Sigmoid colon (tissue), 7 donors: ENCODE results near the gene CLN6. TPM values are rescaled to one million over a fixed set of nuclear protein-coding genes. Genes with fewer than 3 reads are reported as not detected.
A peak's percentile ranks its signal among the peaks of the same experiment; 100 is the strongest.
"Not testable (repeated sequence)": the region's sequence is repeated elsewhere in the genome, so short reads cannot be mapped to it uniquely, and the experiment has no call there.

Experiments used
- DNase-seq: peaks from one replicate; pipeline ENCODE4 v3.0.0-alpha.2; 2019
- H3K27ac ChIP-seq, 4 donors: fragments of 200-600 bp; sonication (generic); one replicate each; pipeline ENCODE4 v1.5.1; 2016 to 2019; ENCODE audit warnings: mild to moderate bottlenecking in 1 of 4
- H3K27me3 ChIP-seq, 3 donors: fragments of 200-600 bp; sonication (generic); one replicate each; pipeline ENCODE4 v1.5.1; 2019; ENCODE audit warnings: mild to moderate bottlenecking in 1 of 3
- H3K36me3 ChIP-seq, 4 donors: fragments of 200-600 bp; sonication (generic); one replicate each; pipeline ENCODE4 v1.5.1; 2016 to 2019
- H3K4me1 ChIP-seq, 4 donors: fragments of 200-600 bp; sonication (generic); one replicate each; pipeline ENCODE4 v1.5.1; 2017 to 2019
- H3K4me3 ChIP-seq, 4 donors: fragments of 200-600 bp; sonication (generic); one replicate each; pipeline ENCODE4 v1.5.1; 2017 to 2019; ENCODE audit warnings: mild to moderate bottlenecking in 2 of 4, moderate library complexity in 1 of 4
- H3K9me3 ChIP-seq, 4 donors: fragments of 200-600 bp in 3 of 4; sonication (generic) in 3 of 4; one replicate each; pipeline versions ENCODE4 v1.5.1 to v1.6.1; 2013 to 2019
- CTCF ChIP-seq, 4 experiments: fragments of 450-650 bp in 3 of 4; fragments of 200-600 bp in 1 of 4; IDR thresholded peaks; one replicate each; pipeline ENCODE4 v1.5.1; 2016 to 2019; ENCODE audit warnings: antibody characterized with exemption in 4 of 4, mild to moderate bottlenecking in 3 of 4, moderate library complexity in 2 of 4
- EP300 ChIP-seq, 4 donors: sonication (generic); formaldehyde crosslinking; IDR thresholded peaks; one replicate each; pipeline ENCODE4 v1.6.1; 2017; ENCODE audit warnings: antibody characterized with exemption in 4 of 4
- POLR2A ChIP-seq, 2 donors: fragments of 450-650 bp; IDR thresholded peaks; one replicate each; pipeline ENCODE4 v1.6.1; 2016; ENCODE audit warnings: antibody characterized with exemption in 2 of 2, mild to moderate bottlenecking in 2 of 2, moderate library complexity in 2 of 2
- POLR2AphosphoS5 ChIP-seq, 4 donors: sonication (generic); formaldehyde crosslinking; IDR thresholded peaks; one replicate each; pipeline ENCODE4 v1.6.1; 2017; ENCODE audit warnings: antibody characterized with exemption in 4 of 4
- WGBS, 2 donors: extraction: QIAGEN DNeasy Blood & Tissue Kit; methylation state at CpG; one replicate each; pipeline ENCODE4 v1.1.7; 2013; 5-methylcytosine and 5-hydroxymethylcytosine counted together
- intact Hi-C: fragments of 100-400 bp; cut with DNase I; formaldehyde crosslinking; loops from one replicate; pipeline ENCODE4 v1.15.1; 2023
- polyA plus RNA-seq, 3 donors: library from polyadenylated mRNA; stranded (reverse); fragments of 200-250 nt; gene quantifications; one replicate each; pipeline ENCODE4 v1.2.3, GENCODE V29; 2013
- total RNA-seq, 4 donors: library from RNA; depleted of rRNA; stranded (reverse); fragments of >200 nt; gene quantifications; one replicate each; pipeline ENCODE4 v1.1.0, GENCODE V29; 2016
- donor health status: healthy with polysubstance abuse.
- donor health status: Bipolar disorder and iron deficiency.
- donor health status: healthy.

The CLN6 gene
- total and polyA plus RNA-seq, 7 donors: 5.4 to 43.3 (median 10.4) TPM

GRCh38 chr15:68203486-68203885, 26.0 kb downstream of the CLN6 start:
- H3K9me3 ChIP-seq: no peaks in the 10 kb centered on the region
- H3K4me3 ChIP-seq: no peak overlapping the region
- intact Hi-C loops: loop anchor here (10.0 kb wide), 1 partner anchor 659 kb away; the partner anchor contains the start of gene MAP2K5
- H3K4me1 ChIP-seq: peaks cover 0 to 39% (median 38%) of the 10 kb centered on the region in 4 donors
- peak; percentile 27 for DNase-seq
- no peak overlapping the region for H3K27ac ChIP-seq
- no peaks in the 10 kb centered on the region for H3K27me3 ChIP-seq
- no peaks in the 10 kb centered on the region for H3K36me3 ChIP-seq
- WGBS, 2 donors: 35 to 85% methylated on average over 5 of the region's 5 CpGs
- TF ChIP-seq CTCF (IDR thresholded peaks at IDR 0.05): no peak
- TF ChIP-seq POLR2AphosphoS5 (IDR thresholded peaks at IDR 0.05): no peak
- TF ChIP-seq POLR2A (IDR thresholded peaks at IDR 0.05): no peak
- no peak for TF ChIP-seq EP300 (IDR thresholded peaks at IDR 0.05)

GRCh38 chr15:68202994-68203393, 26.5 kb downstream of the CLN6 start:
- intact Hi-C loops: loop anchor here (10.0 kb wide), 1 partner anchor 658 kb away; the partner anchor contains the start of gene MAP2K5
- 91 to 96% methylated on average over 7 of the region's 7 CpGs for WGBS, 2 donors
- not testable (repeated sequence) for DNase-seq, H3K9me3 ChIP-seq, H3K27ac ChIP-seq, H3K4me3 ChIP-seq, H3K27me3 ChIP-seq, H3K36me3 ChIP-seq
- peaks cover 0 to 39% (median 38%) of the 10 kb centered on the region in 4 donors for H3K4me1 ChIP-seq

GRCh38 chr15:68201879-68202261, 27.7 kb downstream of the CLN6 start:
- WGBS, 2 donors: 22 to 50% methylated on average over 3 of the region's 3 CpGs
- Histone ChIP-seq H3K4me3 (no peak overlapping the region), H3K36me3 (no peaks in the 10 kb centered on the region), H3K4me1 (peaks cover 0 to 42% (median 41%) of the 10 kb centered on the region in 4 donors), H3K27me3 (no peaks in the 10 kb centered on the region), H3K9me3 (no peaks in the 10 kb centered on the region), H3K27ac (no peak overlapping the region)
- TF ChIP-seq CTCF (IDR thresholded peaks at IDR 0.05) (no peak), EP300 (IDR thresholded peaks at IDR 0.05) (no peak)
- intact Hi-C loops: loop anchor here (10.0 kb wide), 1 partner anchor 657 kb away; the partner anchor contains the start of gene MAP2K5
- DNase-seq: no peak

- TF ChIP-seq POLR2AphosphoS5 (IDR thresholded peaks at IDR 0.05) (no peak), EP300 (IDR thresholded peaks at IDR 0.05) (no peak)
- no peaks in the 10 kb centered on the region for H3K36me3 ChIP-seq
- H3K27ac ChIP-seq: peak overlapping the region in 1 of 4 donors; percentile 17
- intact Hi-C loops: loop anchor here (10.0 kb wide), 1 partner anchor 657 kb away; the partner anchor contains the start of gene MAP2K5
- H3K27me3 ChIP-seq: no peaks in the 10 kb centered on the region
- no peaks in the 10 kb centered on the region for H3K9me3 ChIP-seq
- WGBS, 2 donors: 81 to 92% methylated on average over 7 of the region's 7 CpGs
- peaks cover 0 to 45% (median 39%) of the 10 kb centered on the region in 4 donors for H3K4me1 ChIP-seq
- no peak overlapping the region for H3K4me3 ChIP-seq
- no peak for DNase-seq
Measured at GRCh38 chr15:68201153-68201878, 28.2 kb downstream of the CLN6 start.

- Histone ChIP-seq H3K27ac (peak overlapping the region in 1 of 4 donors; percentile 43), H3K9me3 (no peaks in the 10 kb centered on the region), H3K27me3 (no peaks in the 10 kb centered on the region), H3K36me3 (no peaks in the 10 kb centered on the region), H3K4me3 (no peak overlapping the region), H3K4me1 (peaks cover 0 to 35% (median 29%) of the 10 kb centered on the region in 4 donors)
- intact Hi-C loops: loop anchor here (10.0 kb wide), 1 partner anchor 655 kb away; the partner anchor contains the start of gene MAP2K5
- no peak for DNase-seq
- 60 to 74% methylated on average over 16 of the region's 16 CpGs for WGBS, 2 donors
- TF ChIP-seq CTCF (IDR thresholded peaks at IDR 0.05) (no peak), POLR2A (IDR thresholded peaks at IDR 0.05) (no peak), EP300 (IDR thresholded peaks at IDR 0.05) (no peak), POLR2AphosphoS5 (IDR thresholded peaks at IDR 0.05) (no peak)
Measured at GRCh38 chr15:68200016-68200861, 29.3 kb downstream of the CLN6 start.
